T-helper 2 cell treated with Interferon-gamma antibody and Interleukin-4, amounts not matched to agents 100 ng/mL and 5 ng/mL, for 36 hours (primary cell): ENCODE data around the gene PFKM. TPM values are rescaled to one million over a fixed set of nuclear protein-coding genes. Genes with fewer than 3 reads are reported as not detected.

ENCODE experiments used
- intact Hi-C: fragments of 100-400 bp; cut with micrococcal nuclease; formaldehyde crosslinking; loops from one replicate; pipeline ENCODE4 v1.15.1; 2023
- total RNA-seq: library from RNA; stranded (reverse); gene quantifications from 2 replicates; pipeline ENCODE4 v1.2.3, GENCODE V29; 2022

The PFKM gene
- total RNA-seq, 1 donor from 2014 or later, result 21.2 TPM

DNA sequence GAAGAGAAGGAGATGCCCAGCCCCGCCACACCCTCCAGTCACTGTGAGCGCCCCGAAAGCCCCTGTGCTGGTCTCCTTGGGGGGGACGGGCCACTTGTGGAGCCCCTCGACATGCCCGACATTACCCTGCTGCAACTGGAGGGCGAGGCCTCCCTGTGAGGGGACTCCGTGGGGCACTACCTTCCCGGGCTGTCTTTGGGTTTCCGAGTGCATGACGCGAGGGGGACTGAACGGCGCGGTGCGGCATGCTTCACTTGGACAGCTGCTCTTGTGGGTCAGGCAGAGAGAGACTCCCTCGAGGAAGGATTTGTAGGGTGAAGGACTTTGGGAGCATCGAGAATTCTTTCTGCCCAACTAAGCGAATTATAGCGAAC lies 65.4 kb downstream of the PFKM start:
- intact Hi-C loops, result loop anchor here (5.0 to 10.0 kb wide), 2 partner anchors 77 to 480 kb away; partner anchors contain the start of genes RPAP3 and SENP1

DNA sequence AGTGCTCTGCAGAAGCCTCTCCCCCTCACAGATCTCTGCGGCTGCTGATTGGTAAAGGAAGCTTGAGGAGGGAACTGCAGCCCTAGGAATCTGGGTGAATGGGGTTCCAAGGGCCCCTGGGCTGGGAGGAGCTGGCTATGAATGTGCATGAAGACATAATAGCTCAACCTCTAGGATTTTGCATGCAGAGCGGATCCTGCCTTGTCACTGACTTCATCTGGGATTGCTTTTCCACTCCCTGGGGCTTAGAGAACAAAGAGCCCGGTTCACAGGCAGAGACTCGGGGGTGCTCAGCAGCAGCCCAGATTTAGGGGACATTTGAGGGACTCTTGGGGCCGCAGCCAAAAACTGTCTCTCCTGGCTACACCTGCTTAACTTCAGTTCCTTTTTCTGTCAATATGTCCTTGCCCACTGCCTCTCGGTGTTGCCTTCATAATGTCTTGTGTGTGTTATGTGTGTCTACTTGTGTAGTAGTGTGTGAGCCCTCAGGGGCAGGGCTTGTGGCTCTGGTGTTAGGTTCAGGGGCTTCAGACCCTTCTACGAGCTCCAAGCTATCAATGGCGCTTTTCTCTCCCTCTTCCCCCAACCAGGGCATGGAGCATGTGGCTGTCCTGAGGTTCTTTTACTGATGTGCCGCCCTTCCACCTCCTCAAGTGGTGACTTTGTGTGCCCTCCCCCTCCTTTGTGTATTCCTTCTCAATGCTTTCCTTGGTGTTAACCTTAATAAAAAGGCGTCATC lies 66.2 kb downstream of the PFKM start:
- intact Hi-C loops, result loop anchor here (5.0 to 10.0 kb wide), 2 partner anchors 223 to 481 kb away; partner anchors contain the start of genes RPAP3 and TMEM106C

DNA sequence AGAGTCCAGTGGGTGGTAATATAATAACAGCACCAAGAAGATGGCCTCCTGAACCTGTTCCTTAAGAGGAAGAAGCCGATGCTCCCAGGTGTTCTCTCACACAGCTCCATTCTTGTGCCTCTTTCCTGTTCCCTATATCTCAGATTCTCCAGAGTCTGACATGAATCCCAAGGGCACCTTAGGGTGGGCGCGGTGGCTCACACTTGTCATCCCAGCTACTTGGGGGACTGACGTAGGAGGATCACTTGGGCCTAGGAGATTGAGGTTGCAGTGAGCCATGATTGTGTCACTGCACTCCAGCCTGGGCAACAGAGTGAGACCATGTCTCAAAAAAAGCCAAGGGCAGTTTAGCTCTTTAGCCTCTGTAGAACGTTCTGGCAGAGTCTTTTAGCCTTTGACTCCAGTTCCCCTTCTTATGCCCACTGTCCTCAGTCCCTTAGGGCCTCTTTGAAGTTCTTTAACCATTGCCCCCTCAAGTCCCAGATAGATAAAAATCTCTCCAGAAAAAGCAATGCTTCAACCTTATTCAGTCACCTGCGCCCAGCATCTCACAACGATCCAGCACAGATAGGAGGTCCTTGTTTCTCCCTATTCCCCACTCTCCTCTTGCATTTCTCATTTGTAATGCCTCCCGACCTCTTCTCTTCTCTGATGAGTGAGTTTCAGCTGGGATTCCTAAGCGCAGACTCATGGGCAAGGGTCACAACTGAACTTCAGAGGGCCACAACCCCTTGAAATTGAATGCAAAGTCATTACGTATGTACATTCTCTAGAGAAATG lies 68.9 kb downstream of the PFKM start:
- intact Hi-C loops, result loop anchor here (5.0 to 10.0 kb wide), 2 partner anchors 226 to 483 kb away; partner anchors contain the start of genes RPAP3 and TMEM106C

DNA sequence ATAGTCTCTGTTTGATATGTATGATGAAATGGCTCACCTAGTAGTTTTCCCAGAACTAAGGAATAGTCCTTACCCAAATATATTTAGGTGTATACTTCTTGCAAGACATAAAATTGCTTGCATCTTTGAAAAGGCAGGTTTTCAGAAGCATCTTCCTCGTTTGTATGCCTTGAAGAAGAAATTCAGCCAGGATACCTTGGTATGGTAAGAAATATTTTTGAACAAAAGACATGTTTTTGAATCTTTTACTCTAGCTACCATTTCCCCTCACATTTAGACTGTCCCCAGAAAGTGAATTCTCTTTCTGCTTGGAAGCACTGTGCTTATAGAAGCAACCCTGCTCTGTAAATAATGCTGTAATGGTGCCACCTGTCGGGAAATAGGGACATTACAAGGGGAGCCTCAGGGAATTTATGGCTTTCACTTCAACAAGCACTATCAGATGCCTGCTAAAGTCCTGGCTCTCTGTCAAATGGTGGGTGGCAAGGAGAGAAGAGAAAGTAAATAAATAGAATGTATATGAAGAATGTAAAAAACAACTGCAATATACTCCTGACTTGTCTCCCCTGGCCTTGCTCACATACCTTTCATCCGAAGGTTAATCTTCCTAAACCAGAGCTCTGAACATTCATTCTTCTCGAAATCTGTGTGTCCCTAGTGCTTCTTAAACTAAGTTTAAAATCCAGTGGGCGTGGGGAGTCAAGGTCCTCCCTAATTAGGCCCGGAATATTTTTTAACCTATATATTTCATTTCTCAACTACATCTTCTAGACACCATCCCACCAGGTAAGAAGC lies 70.4 kb downstream of the PFKM start:
- intact Hi-C loops, result loop anchor here (5.0 to 10.0 kb wide), 3 partner anchors 227 to 975 kb away; partner anchors contain the start of genes RPAP3 and TMEM106C

DNA sequence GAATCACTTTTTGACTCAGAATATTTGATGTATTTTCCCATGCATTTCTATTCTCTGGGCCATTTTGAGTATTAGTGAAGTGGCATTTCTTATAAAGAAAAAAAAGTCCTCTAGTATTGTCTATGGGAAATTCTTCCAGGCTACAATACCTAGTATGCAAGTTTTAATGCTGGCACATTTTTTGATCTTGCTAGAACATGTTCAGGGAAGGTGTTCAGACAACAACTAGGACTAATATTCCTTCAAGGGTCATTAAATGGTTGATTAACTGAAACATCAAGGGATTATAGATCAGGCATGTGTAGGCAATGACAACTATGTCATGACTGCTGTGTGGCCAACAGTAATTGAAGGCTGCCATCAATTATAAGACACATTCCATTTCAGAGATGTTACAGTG lies 71.9 kb downstream of the PFKM start:
- intact Hi-C loops, result loop anchor here (10.0 kb wide), 1 partner anchor 976 kb away; no protein-coding TSS in a partner anchor

DNA sequence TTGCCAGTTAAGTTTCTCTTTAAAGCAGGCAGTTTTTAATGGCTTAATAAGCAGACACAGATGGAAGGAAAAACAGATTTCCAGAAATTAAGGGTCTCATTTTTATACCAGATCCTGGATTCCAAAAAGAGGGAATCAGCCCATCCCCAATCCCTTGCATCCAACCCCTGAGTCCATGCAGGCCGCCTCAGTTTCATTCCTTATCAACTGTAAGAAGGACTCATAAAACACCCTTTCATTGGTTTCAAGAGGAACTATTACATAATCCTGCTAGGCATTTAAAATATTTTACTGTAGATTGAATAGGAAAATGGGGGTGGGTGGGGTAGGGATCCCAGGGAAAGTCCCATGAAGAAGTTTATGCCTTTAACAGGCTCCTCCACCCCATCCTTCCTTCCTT lies 73.7 kb downstream of the PFKM start:
- intact Hi-C loops, result loop anchor here (10.0 kb wide), 1 partner anchor 978 kb away; no protein-coding TSS in a partner anchor

DNA sequence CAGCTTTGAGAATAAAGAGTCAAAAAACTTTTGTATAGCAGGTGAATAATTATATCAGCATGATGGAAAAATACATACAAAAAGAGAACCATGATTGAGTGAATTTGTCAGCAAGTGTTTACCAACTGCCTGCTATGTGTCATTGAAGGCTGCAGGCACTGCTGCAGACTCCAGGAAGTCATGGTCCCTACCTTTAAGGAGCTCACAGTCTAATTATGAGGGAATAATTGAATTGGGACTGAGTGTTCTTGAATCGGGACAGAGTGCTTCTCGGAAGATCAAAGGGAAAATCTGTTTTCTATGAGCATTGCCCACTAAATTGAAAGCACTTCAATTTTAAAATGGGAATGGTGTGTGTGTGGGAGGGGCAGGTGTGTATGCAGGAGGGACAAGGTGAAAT lies 74.5 kb downstream of the PFKM start:
- intact Hi-C loops, result loop anchor here (10.0 kb wide), 1 partner anchor 979 kb away; no protein-coding TSS in a partner anchor

DNA sequence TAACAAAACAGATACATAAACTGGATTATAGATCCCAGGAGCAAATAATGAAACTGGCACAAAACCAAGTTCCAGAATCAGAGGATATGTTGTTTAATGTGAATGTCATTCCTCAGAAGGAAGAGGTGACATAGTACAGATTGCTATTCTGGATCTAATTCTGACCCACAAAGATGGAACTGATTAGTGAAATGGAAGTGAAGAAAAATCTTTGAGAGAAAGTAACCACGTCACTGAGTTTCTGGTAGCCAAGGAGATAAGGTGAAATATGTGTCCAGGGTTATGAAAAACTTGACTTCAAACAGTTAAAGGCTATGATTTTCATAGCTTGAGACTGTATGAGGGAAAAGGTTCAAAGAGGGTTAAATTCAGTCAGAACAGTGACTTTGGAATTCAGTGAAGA lies 75.6 kb downstream of the PFKM start:
- intact Hi-C loops, result loop anchor here (5.0 to 10.0 kb wide), 6 partner anchors 87 to 980 kb away; partner anchors contain the start of genes KANSL2, SENP1 and ZNF641

Other genes with a start within 250 kb of the PFKM start
- gene VDR, start 214.4 kb upstream of the PFKM start, total RNA-seq, result 38.8 and 41.6 TPM in 2 replicates
- 161 and 164 TPM in 2 replicates for gene TMEM106C, start 155.8 kb upstream of the PFKM start, total RNA-seq
- gene COL2A1, start 114.9 kb upstream of the PFKM start, total RNA-seq, result 0.32 TPM in 1 of 2 replicates, not detected in the other
- gene SENP1, start 13.3 kb upstream of the PFKM start, total RNA-seq, result 42.0 and 43.0 TPM in 2 replicates
- gene ASB8, start 38.2 kb downstream of the PFKM start, total RNA-seq, result 37.7 and 39.1 TPM in 2 replicates
- not detected in 2 replicates for gene CCDC184, start 64.3 kb downstream of the PFKM start, total RNA-seq
- gene OR10AD1, start 83.9 kb downstream of the PFKM start, total RNA-seq, result not detected in 2 replicates
- 14.2 and 17.2 TPM in 2 replicates for gene ZNF641, start 231.6 kb downstream of the PFKM start, total RNA-seq